H1 (cell line): ENCODE measurements around the gene KCNH5. TPM values are rescaled to one million over a fixed set of nuclear protein-coding genes. Genes with fewer than 3 reads are reported as not detected.

Experiments
- HDAC6 ChIP-seq: IDR thresholded peaks from one replicate; pipeline ENCODE4 v1.7.1; 2012; ENCODE audit warnings: low read depth, mild to moderate bottlenecking, inconsistent platforms, low read length, moderate library complexity
- RAD21 ChIP-seq, 2 experiments: IDR thresholded peaks in 1 of 2; conservative IDR thresholded peaks in 1 of 2; 2 replicates each; pipeline ENCODE4 v1.6.1; 2011; ENCODE audit warnings: low read depth in 2 of 2, low read length in 2 of 2, improper control_type of control experiment in 1 of 2, inconsistent platforms in 1 of 2, mild to moderate bottlenecking in 1 of 2, moderate library complexity in 1 of 2
- polyA plus RNA-seq, 7 experiments: library from polyadenylated mRNA; depleted of rRNA in 3 of 7; stranded (reverse) in 5 of 7; unstranded in 2 of 7; fragments of >200 nt in 5 of 7; fragments of 200-250 nt in 2 of 7; gene quantifications; 1 replicate in 5 of 7; 2 replicates in 1 of 7; 4 replicates in 1 of 7; pipeline versions ENCODE4 v1.2.1 to v1.2.3, GENCODE V29; 2011 to 2013; ENCODE audit warnings: missing spikeins in 2 of 7, mixed read lengths in 2 of 7
- total RNA-seq: library from RNA; stranded (reverse); fragmentation: NEBNext Ultra II Directional; extraction: Animal tissue kit (Norgen Biotek cat#: 25700); gene quantifications from 2 replicates; pipeline ENCODE4 v1.2.1, GENCODE V29; 2021

KCNH5 gene
- total and polyA plus RNA-seq, 2 of the 8 experiments (the other 6 are each of a cell fraction or from before 2014, with no cell fraction given), result 0.24 to 0.50 TPM

DNA sequence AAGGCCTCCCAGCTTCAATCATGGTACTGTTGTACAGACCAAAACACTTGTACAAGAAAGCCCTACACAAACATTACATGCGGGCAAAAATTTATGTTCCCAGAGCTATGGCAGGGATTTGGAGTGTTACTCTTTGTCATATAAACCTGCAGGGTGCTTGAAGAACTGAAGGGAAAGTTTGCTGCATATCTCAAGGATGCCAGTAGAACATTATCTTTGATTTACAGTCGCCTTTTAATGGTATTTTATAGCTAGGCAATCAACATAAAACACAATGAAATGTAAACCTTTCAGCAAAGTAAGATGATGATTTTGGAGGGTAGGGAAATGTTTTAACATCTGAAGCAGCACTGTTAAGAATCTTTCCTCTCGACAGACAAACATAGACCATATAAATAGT, 305.6 kb downstream of the KCNH5 start (continued):
- no peak for TF ChIP-seq RAD21 (IDR thresholded peaks at IDR 0.05 in 1 of 2, conservative IDR thresholded peaks at IDR 0.05 in 1 of 2; ENCODE audit: low read depth in 2 of 2, low read length in 2 of 2)
- no peak for TF ChIP-seq HDAC6
